K562 (cell line): ENCODE results near the gene KRT81. TPM values are rescaled to one million over a fixed set of nuclear protein-coding genes. Genes with fewer than 3 reads are reported as not detected.

Experiments used
- ATAC-seq: fragments of 200-7000 bp; cut with Tn5 transposase; 3 replicates; pipeline ENCODE4 v1.9.1; 2020; ENCODE audit warnings: moderate library complexity
- BruUV-seq: library from RNA; stranded (reverse); fragments of 400-500 nt; replicated peaks from 2 replicates; lab custom pipeline; 2021; lab: Mats Ljungman, UMichigan
- CTCF ChIA-PET: fragments of 300-600 bp; formaldehyde crosslinking; extraction: SDS; loops from one replicate; lab custom pipeline; 2021; ENCODE audit warnings: low intra/inter-chr PET ratio; lab: Yijun Ruan, JAX
- POLR2A ChIA-PET: fragments of 300-600, 350-650 bp; sonication (Branson Sonifier 250); formaldehyde crosslinking; extraction: SDS; loops from one replicate; lab custom pipeline; 2021; ENCODE audit warnings: antibody characterized with exemption, inconsistent platforms; lab: Yijun Ruan, JAX
- DNase-seq, 4 experiments: peaks; one replicate each; pipeline versions ENCODE4 v3.0.0 to v3.0.0-alpha.2; 2011 to 2018; ENCODE audit warnings: low spot score in 3 of 4, mixed read lengths in 3 of 4; ENCODE audit errors: extremely low read depth in 1 of 4
- FAIRE-seq: peaks from 2 replicates; lab custom pipeline; 2011; peaks lifted over from hg19 to GRCh38; lab: Jason Lieb, UNC
- H2AFZ ChIP-seq: 2 replicates; pipeline ENCODE4 v1.6.0; 2011; ENCODE audit warnings: low read depth, low read length, control low read depth, inconsistent platforms
- H3K27ac ChIP-seq: fragments of 200-600 bp; 3 replicates; pipeline ENCODE4 v1.8.0; 2011; ENCODE audit warnings: low read depth, mild to moderate bottlenecking, control low read depth, inconsistent platforms, low read length, moderate library complexity, mixed read lengths; ENCODE audit errors: extremely low read depth
- H3K27me3 ChIP-seq, 2 experiments: fragments of 300-600 bp in 1 of 2; 2 replicates in 1 of 2; 3 replicates in 1 of 2; pipeline versions ENCODE4 v1.6.0 to v1.8.0; 2011; ENCODE audit warnings: inconsistent platforms in 2 of 2, low read length in 2 of 2, mild to moderate bottlenecking in 1 of 2, mixed read lengths in 1 of 2, moderate library complexity in 1 of 2; ENCODE audit not compliant: control insufficient read depth in 2 of 2, insufficient read depth in 2 of 2
- H3K36me3 ChIP-seq: fragments of 300-600 bp; 3 replicates; pipeline ENCODE4 v1.8.0; 2011; ENCODE audit warnings: mild to moderate bottlenecking, low read length, inconsistent platforms; ENCODE audit not compliant: control insufficient read depth, insufficient read depth
- H3K4me1 ChIP-seq, 2 experiments: fragments of 200-600 bp in 1 of 2; replicated peaks in 1 of 2; 2 replicates in 1 of 2; 3 replicates in 1 of 2; pipeline versions ENCODE4 v1.5.1 to v1.8.0; 2011; ENCODE audit warnings: inconsistent platforms in 2 of 2, low read length in 2 of 2, mild to moderate bottlenecking in 1 of 2, mixed read lengths in 1 of 2, moderate library complexity in 1 of 2; ENCODE audit not compliant: control insufficient read depth in 2 of 2, insufficient read depth in 2 of 2
- H3K4me2 ChIP-seq: 2 replicates; pipeline ENCODE4 v1.6.1; 2011; ENCODE audit warnings: low read length, control low read depth, inconsistent platforms, mixed read lengths; ENCODE audit not compliant: insufficient read depth
- H3K4me3 ChIP-seq: fragments of 200-600 bp; sonication (generic), shearing (Covaris generic); 2 replicates; pipeline ENCODE4 v1.5.1; 2016; ENCODE audit warnings: control low read depth, inconsistent platforms
- H3K79me2 ChIP-seq: fragments of 200-600 bp; 3 replicates; pipeline ENCODE4 v1.8.0; 2011; ENCODE audit warnings: low read length, inconsistent platforms; ENCODE audit not compliant: control insufficient read depth, insufficient read depth
- H3K9ac ChIP-seq, 2 experiments: 2 replicates each; pipeline versions ENCODE4 v1.6.0 to v1.6.1; 2011; ENCODE audit warnings: low read depth in 2 of 2, low read length in 2 of 2, control low read depth in 1 of 2, inconsistent platforms in 1 of 2, mild to moderate bottlenecking in 1 of 2, mixed read lengths in 1 of 2; ENCODE audit not compliant: insufficient read depth in 1 of 2
- H3K9me1 ChIP-seq: one replicate; pipeline ENCODE4 v1.6.0; 2011; ENCODE audit warnings: inconsistent platforms, mild to moderate bottlenecking, low read length, moderate library complexity; ENCODE audit not compliant: control insufficient read depth, insufficient read depth
- H3K9me3 ChIP-seq: replicated peaks from 2 replicates; pipeline ENCODE4 v1.5.1; 2011; ENCODE audit warnings: low read depth, low read length, inconsistent platforms; ENCODE audit not compliant: control insufficient read depth, insufficient read depth
- H4K20me1 ChIP-seq: replicated peaks from 2 replicates; pipeline ENCODE4 v1.6.1; 2011; ENCODE audit warnings: low read length, inconsistent platforms, mixed read lengths; ENCODE audit not compliant: control insufficient read depth, insufficient read depth
- HNRNPL ChIP-seq: fragments of 200-400 bp; formaldehyde crosslinking; IDR thresholded peaks from 2 replicates; pipeline ENCODE4 v1.6.1; 2017; ENCODE audit warnings: low read depth, mild to moderate bottlenecking, low read length
- HOMEZ ChIP-seq: fragments of 250-450 bp; sonication (Bioruptor Pico); IDR thresholded peaks from 2 replicates; pipeline ENCODE4 v1.4.0; 2020; ENCODE audit warnings: mild to moderate bottlenecking, moderate library complexity
- IRF2 ChIP-seq: sonication (generic); formaldehyde crosslinking; IDR thresholded peaks from 2 replicates; pipeline ENCODE4 v1.8.1; 2022; ENCODE audit warnings: mild to moderate bottlenecking, missing genetic modification reagents
- JUND ChIP-seq, 2 experiments: IDR thresholded peaks; 2 replicates in 1 of 2; 3 replicates in 1 of 2; pipeline ENCODE4 v1.6.1; 2011; ENCODE audit warnings: borderline replicate concordance in 2 of 2, low read depth in 2 of 2, low read length in 2 of 2, improper control_type of control experiment in 1 of 2, missing biosample characterization in 1 of 2, missing genetic modification characterization in 1 of 2, missing genetic modification reagents in 1 of 2
- KAT8 ChIP-seq: fragments of 450-650 bp; IDR thresholded peaks from 2 replicates; pipeline ENCODE4 v1.6.1; 2016; ENCODE audit warnings: low read depth, mild to moderate bottlenecking
- KDM4B ChIP-seq, 2 experiments: fragments of 450-650 bp in 1 of 2; sonication (generic) in 1 of 2; IDR thresholded peaks; 2 replicates each; pipeline ENCODE4 v1.6.1; 2016 to 2017; ENCODE audit warnings: borderline replicate concordance in 2 of 2, antibody characterized with exemption in 1 of 2, low read depth in 1 of 2, mild to moderate bottlenecking in 1 of 2
- MTA1 ChIP-seq: fragments of 450-650 bp; IDR thresholded peaks from 2 replicates; pipeline ENCODE4 v1.6.1; 2017; ENCODE audit warnings: borderline replicate concordance
- NR1H2 ChIP-seq: sonication (generic); formaldehyde crosslinking; IDR thresholded peaks from 2 replicates; pipeline ENCODE4 v1.4.0; 2020; ENCODE audit warnings: mild to moderate bottlenecking, missing genetic modification reagents
- NUFIP1 ChIP-seq: fragments of 450-650 bp; IDR thresholded peaks from 2 replicates; pipeline ENCODE4 v1.6.1; 2018; ENCODE audit not compliant: partially characterized antibody
- WGBS: fragments of 100-300 bp; shearing (Covaris generic); methylation state at CpG from one replicate; pipeline ENCODE4 v1.1.6; 2016; ENCODE audit warnings: low coverage, mixed read lengths; ENCODE audit not compliant: insufficient coverage; ENCODE audit errors: missing lambda C conversion rate; 5-methylcytosine and 5-hydroxymethylcytosine counted together
- in situ Hi-C: fragments of 300-500 bp; cut with MboI; formaldehyde crosslinking; loops from 4 replicates; pipeline ENCODE4 v1.15.0; 2018; ENCODE audit warnings: inconsistent platforms, mixed read lengths
- intact Hi-C: fragments of 100-400 bp; cut with micrococcal nuclease; formaldehyde crosslinking; loops from 2 replicates; pipeline ENCODE4 v1.14.2; 2022
- polyA plus RNA-seq, 8 experiments: library from polyadenylated mRNA; depleted of rRNA in 4 of 8; stranded (reverse) in 5 of 8; unstranded in 3 of 8; fragments of >200 nt; fragmentation: Nextera tagmentation in 2 of 8; fragmentation: Illumina TruSeq in 1 of 8; extraction: Ambion mirVana in 2 of 8; extraction: Trizol in 1 of 8; gene quantifications; 2 replicates each; pipeline versions ENCODE4 v1.2.1 to v1.2.3, GENCODE V29; 2011 to 2014; ENCODE audit warnings: inconsistent platforms in 1 of 8, missing spikeins in 1 of 8
- total RNA-seq, 7 experiments: library from RNA; depleted of rRNA in 6 of 7; stranded (reverse); fragments of >200 nt in 6 of 7; fragmentation: Illumina TruSeq in 2 of 7; extraction: Trizol in 2 of 7; gene quantifications; 2 replicates each; pipeline versions ENCODE4 v1.2.1 to v1.2.3, GENCODE V29; 2011 to 2021; ENCODE audit warnings: low replicate concordance in 1 of 7
- TF ChIP-seq, protein P1 (sequence below): fragments of 450-650 bp; IDR thresholded peaks from 2 replicates; pipeline ENCODE4 v1.6.1; 2016; ENCODE audit warnings: low read depth, mild to moderate bottlenecking, moderate library complexity

The KRT81 gene
- total and polyA plus RNA-seq, 9 of the 15 experiments (the other 6 are each of a cell fraction or from before 2014, with no cell fraction given) = 0.27 TPM; not detected in 8

DNA sequence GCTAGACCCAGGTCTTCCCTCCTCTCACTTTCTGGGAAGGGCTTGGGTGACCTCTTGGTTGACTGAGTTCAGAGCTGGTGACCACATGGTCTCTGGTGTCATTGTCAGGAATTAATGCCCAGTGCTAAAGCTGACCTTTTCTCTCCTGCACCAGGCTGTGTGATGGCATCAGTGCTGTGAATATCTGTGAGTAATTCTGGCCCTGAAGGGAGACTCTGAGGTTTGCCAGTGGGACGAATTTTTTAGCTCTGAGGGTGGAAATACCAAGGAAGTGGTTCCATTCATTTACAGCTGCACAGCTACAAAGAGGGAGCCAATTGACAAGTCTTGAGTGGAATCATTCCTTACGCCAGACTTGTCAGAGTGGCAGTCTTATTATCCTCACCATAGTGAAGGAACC, 23.1 kb downstream of the KRT81 start:
- CTCF ChIA-PET = no interaction called here

More for the DNA sequence above, 23.1 kb downstream of the KRT81 start:
- H3K9ac ChIP-seq = no peak overlapping the region
- H3K27ac ChIP-seq = no peak overlapping the region
- H3K9me3 ChIP-seq = no peaks in the 10 kb centered on the region
- peaks cover 0 to 21% of the 10 kb centered on the region in 2 experiments; a peak in 2 of 5 replicates for H3K27me3 ChIP-seq
- FAIRE-seq (no peak), ATAC-seq (no peak), DNase-seq (no peak)
- H4K20me1 ChIP-seq = no peaks in the 10 kb centered on the region
- H3K9me1 ChIP-seq = no peaks in the 10 kb centered on the region
- no TSS peak for BruUV-seq
- TF ChIP-seq IRF2 (CRISPR knock-in tag) (no peak), MTA1 (no peak), HOMEZ (CRISPR knock-in tag) (no peak), HNRNPL (no peak), NR1H2 (CRISPR knock-in tag) (no peak), KDM4B (IDR thresholded peaks at IDR 0.05; ENCODE audit: borderline replicate concordance in 2 of 2, low read depth in 1 of 2) (no peak), KAT8 (no peak), NUFIP1 (no peak), JUND (IDR thresholded peaks at IDR 0.05; ENCODE audit: borderline replicate concordance, low read depth, low read length) (no peak), JUND (tag; IDR thresholded peaks at IDR 0.05; ENCODE audit: borderline replicate concordance, low read depth, low read length) (no peak)
- TF ChIP-seq, protein P1, sequence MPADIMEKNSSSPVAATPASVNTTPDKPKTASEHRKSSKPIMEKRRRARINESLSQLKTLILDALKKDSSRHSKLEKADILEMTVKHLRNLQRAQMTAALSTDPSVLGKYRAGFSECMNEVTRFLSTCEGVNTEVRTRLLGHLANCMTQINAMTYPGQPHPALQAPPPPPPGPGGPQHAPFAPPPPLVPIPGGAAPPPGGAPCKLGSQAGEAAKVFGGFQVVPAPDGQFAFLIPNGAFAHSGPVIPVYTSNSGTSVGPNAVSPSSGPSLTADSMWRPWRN = no peak
- no peak overlapping the region for H3K4me3 ChIP-seq
- no peak overlapping the region for H3K4me2 ChIP-seq
- no peaks in the 10 kb centered on the region for H3K79me2 ChIP-seq
- 0% methylated on average over 2 of the region's 2 CpGs for WGBS
- in situ Hi-C loops (no loop called here), intact Hi-C loops (no loop called here)
- H2AFZ ChIP-seq = no peak overlapping the region
- H3K36me3 ChIP-seq = no peaks in the 10 kb centered on the region
- POLR2A ChIA-PET = interaction anchor here (0.6 kb wide), 1 partner anchor 1344 kb away, joined by 3 read pairs; no protein-coding TSS in a partner anchor
- H3K4me1 ChIP-seq = no peaks in the 10 kb centered on the region
